ENCODE measurements around the gene NKX3-2.
A peak's percentile ranks its signal among the peaks of the same experiment; 100 is the strongest.

NKX3-2 gene

GRCh38 chr4:13558881-13559280 is 14.6 kb upstream of the NKX3-2 start:
- Histone ChIP-seq H3K36me3 (ENCODE audit: insufficient read depth, low read length) (no peaks in the 10 kb centered on the region), H3K9ac (ENCODE audit: low read depth, low read length, poor library complexity, severe bottlenecking) (no peak overlapping the region), H4K20me1 (ENCODE audit: insufficient read depth, low read length, poor library complexity, severe bottlenecking) (no peaks in the 10 kb centered on the region), H3K4me1 (ENCODE audit: insufficient read depth, low read length, poor library complexity, severe bottlenecking) (no peaks in the 10 kb centered on the region), H3K79me2 (ENCODE audit: insufficient read depth, low read length) (no peaks in the 10 kb centered on the region), H3K4me3 (ENCODE audit: low read length, poor library complexity, severe bottlenecking) (no peak overlapping the region), H3K9me3 (ENCODE audit: insufficient read depth, low read depth, low read length) (no peaks in the 10 kb centered on the region), H3K9me2 (replicated peaks; ENCODE audit: low read depth, low read length) (no peaks in the 10 kb centered on the region), H3K27me3 (ENCODE audit: insufficient read depth, low read length, poor library complexity, severe bottlenecking) (no peaks in the 10 kb centered on the region), H3F3A (ENCODE audit: low read depth) (no peaks in the 10 kb centered on the region), H3K4me2 (ENCODE audit: low read depth, low read length, poor library complexity, severe bottlenecking) (no peak overlapping the region), H2AFZ (ENCODE audit: low read length) (no peak overlapping the region)
- TF ChIP-seq EZH2phosphoT487 (IDR thresholded peaks at IDR 0.05; ENCODE audit: borderline replicate concordance) (no peak), CTCF (conservative IDR thresholded peaks at IDR 0.05; ENCODE audit: low read length) (no peak)

GRCh38 chr4:13555325-13555724 is 11.0 kb upstream of the NKX3-2 start:
- H3F3A ChIP-seq (ENCODE audit: low read depth) = no peaks in the 10 kb centered on the region
- H3K9me3 ChIP-seq (ENCODE audit: insufficient read depth, low read depth, low read length) = no peaks in the 10 kb centered on the region
- H3K4me2 ChIP-seq (ENCODE audit: low read depth, low read length, poor library complexity, severe bottlenecking) = no peak overlapping the region
- H4K20me1 ChIP-seq (ENCODE audit: insufficient read depth, low read length, poor library complexity, severe bottlenecking) = no peaks in the 10 kb centered on the region
- no peaks in the 10 kb centered on the region for H3K27me3 ChIP-seq (ENCODE audit: insufficient read depth, low read length, poor library complexity, severe bottlenecking)
- H2AFZ ChIP-seq (ENCODE audit: low read length) = no peak overlapping the region
- no peak overlapping the region for H3K4me3 ChIP-seq (ENCODE audit: low read length, poor library complexity, severe bottlenecking)
- H3K9ac ChIP-seq (ENCODE audit: low read depth, low read length, poor library complexity, severe bottlenecking) = no peak overlapping the region
- H3K79me2 ChIP-seq (ENCODE audit: insufficient read depth, low read length) = no peaks in the 10 kb centered on the region
- H3K9me2 ChIP-seq (replicated peaks; ENCODE audit: low read depth, low read length) = no peaks in the 10 kb centered on the region
- H3K36me3 ChIP-seq (ENCODE audit: insufficient read depth, low read length) = no peaks in the 10 kb centered on the region
- H3K4me1 ChIP-seq (ENCODE audit: insufficient read depth, low read length, poor library complexity, severe bottlenecking) = no peaks in the 10 kb centered on the region
- TF ChIP-seq CTCF (conservative IDR thresholded peaks at IDR 0.05; ENCODE audit: low read length) = no peak
- no peak for TF ChIP-seq EZH2phosphoT487 (IDR thresholded peaks at IDR 0.05; ENCODE audit: borderline replicate concordance)

- no peaks in the 10 kb centered on the region for H3K27me3 ChIP-seq (ENCODE audit: insufficient read depth, low read length, poor library complexity, severe bottlenecking)
- no peak overlapping the region for H3K9ac ChIP-seq (ENCODE audit: low read depth, low read length, poor library complexity, severe bottlenecking)
- no peaks in the 10 kb centered on the region for H3K79me2 ChIP-seq (ENCODE audit: insufficient read depth, low read length)
- H4K20me1 ChIP-seq (ENCODE audit: insufficient read depth, low read length, poor library complexity, severe bottlenecking) = no peaks in the 10 kb centered on the region
- H3K4me1 ChIP-seq (ENCODE audit: insufficient read depth, low read length, poor library complexity, severe bottlenecking) = peaks cover 4% of the 10 kb centered on the region
- TF ChIP-seq CTCF (conservative IDR thresholded peaks at IDR 0.05; ENCODE audit: low read length) = no peak
- no peak for TF ChIP-seq EZH2phosphoT487 (IDR thresholded peaks at IDR 0.05; ENCODE audit: borderline replicate concordance)
- H3K4me2 ChIP-seq (ENCODE audit: low read depth, low read length, poor library complexity, severe bottlenecking) = no peak overlapping the region
- H3K9me3 ChIP-seq (ENCODE audit: insufficient read depth, low read depth, low read length) = no peaks in the 10 kb centered on the region
- no peaks in the 10 kb centered on the region for H3K36me3 ChIP-seq (ENCODE audit: insufficient read depth, low read length)
- no peaks in the 10 kb centered on the region for H3K9me2 ChIP-seq (replicated peaks; ENCODE audit: low read depth, low read length)
- H3K4me3 ChIP-seq (ENCODE audit: low read length, poor library complexity, severe bottlenecking) = no peak overlapping the region
- no peaks in the 10 kb centered on the region for H3F3A ChIP-seq (ENCODE audit: low read depth)
- H2AFZ ChIP-seq (ENCODE audit: low read length) = 0 out of 2 replicates have a peak overlapping the region, but pooled peaks have one; percentile 28
Measured at GRCh38 chr4:13553081-13553480, 8.8 kb upstream of the NKX3-2 start.
